CD1c-positive myeloid dendritic cell (primary cell): ENCODE data around the gene TMEM233.

ENCODE experiments used
- DNase-seq: peaks from one replicate; pipeline ENCODE4 v3.0.0-alpha.2; 2016; ENCODE audit errors: extremely low spot score

Gene TMEM233

GRCh38 chr12:119593578-119594398 lies at the start of gene TMEM233:
Gene TMEM233, plus strand, starts transcription at chr12:119593774. Its CDS starts 75 bp downstream, at chr12:119593849.
- no peak for DNase-seq

- peak; percentile 56 for DNase-seq
Measured at GRCh38 chr12:119544765-119545625, 48.6 kb upstream of the TMEM233 start.

GRCh38 chr12:119546340-119546739 lies 47.2 kb upstream of the TMEM233 start:
- no peak for DNase-seq

DNA sequence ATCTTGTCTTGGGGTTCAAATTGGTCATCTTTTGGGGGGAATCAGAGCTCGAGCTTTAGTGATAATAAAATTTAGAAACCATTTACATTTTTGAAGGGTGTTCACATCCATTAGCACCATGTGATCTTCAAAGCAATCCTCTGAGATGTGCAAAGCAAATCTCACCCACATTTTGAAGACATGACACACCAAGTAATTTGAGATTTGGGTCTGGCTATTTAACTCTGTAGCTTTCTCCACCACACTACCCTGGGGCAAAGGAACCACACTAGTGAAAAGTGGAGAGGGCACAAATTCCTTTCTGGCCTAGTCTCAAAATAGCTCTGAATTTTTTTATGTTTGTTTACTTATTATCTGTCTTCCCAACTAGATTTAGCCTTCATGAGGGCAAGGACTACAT lies 46.6 kb upstream of the TMEM233 start:
- no peak for DNase-seq

DNA sequence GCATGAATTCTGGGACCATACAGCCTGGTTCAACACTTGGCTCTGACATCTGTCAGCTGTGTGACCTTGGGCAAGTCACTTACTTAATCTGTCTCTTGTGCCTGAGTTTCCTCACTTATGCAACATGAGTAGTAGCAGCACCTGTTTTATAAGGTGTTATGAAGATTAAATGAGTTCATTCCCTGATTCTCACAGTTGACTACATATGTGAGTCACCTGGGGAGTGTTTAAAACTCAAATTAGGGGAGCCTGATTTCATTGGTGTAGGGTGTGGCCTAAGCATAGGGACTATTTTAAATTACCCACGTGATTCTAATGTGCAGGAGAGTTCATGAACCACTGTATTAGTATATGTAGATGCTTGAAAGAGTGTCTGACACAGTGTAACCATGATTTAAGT lies 36.7 kb upstream of the TMEM233 start:
- no peak for DNase-seq

DNA sequence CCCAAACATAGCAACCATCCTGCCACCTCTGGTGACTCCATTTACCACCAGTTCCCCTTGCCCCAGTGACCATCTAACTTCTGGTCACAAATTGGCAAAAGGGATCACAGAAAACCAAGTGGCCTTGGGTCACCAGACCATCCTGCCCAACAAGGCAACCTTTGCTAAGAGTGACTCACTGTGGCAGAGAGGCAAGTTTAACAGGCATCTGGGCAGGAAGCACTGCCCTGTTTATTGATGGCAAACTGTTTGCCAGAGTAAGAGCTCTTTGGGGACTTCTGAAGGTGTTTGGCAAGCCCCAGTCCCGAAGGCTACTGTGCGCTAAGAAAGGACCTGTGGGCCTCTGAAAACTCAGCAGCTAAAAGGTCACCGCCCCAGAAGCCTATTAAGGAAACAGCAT lies 28.2 kb upstream of the TMEM233 start:
- no peak for DNase-seq

GRCh38 chr12:119570771-119571170 lies 22.8 kb upstream of the TMEM233 start:
- DNase-seq = no peak

DNA sequence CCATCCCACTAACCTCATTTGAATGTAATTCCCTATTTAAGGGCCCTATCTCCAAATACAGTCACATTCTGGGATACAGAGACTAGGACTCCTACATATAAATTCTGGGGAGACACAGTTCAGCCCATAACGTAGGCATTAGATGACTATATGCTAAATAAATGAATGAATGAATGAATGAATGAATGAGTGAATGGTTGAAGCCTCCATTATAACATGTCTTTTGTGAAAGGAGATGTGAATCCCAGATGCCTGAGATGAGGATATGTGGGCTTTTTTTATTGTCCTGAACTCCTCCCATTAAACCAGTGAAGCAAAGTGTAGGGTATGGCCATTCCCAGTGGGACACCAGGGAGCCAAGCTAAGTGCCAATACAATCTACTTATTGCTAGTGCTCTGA lies 20.5 kb upstream of the TMEM233 start:
- no peak for DNase-seq

GRCh38 chr12:119574255-119574654 lies 19.3 kb upstream of the TMEM233 start:
- no peak for DNase-seq

- no peak for DNase-seq
Measured at GRCh38 chr12:119576118-119576810, 17.3 kb upstream of the TMEM233 start.

- DNase-seq = no peak
Measured at GRCh38 chr12:119576915-119577314, 16.7 kb upstream of the TMEM233 start.

DNA sequence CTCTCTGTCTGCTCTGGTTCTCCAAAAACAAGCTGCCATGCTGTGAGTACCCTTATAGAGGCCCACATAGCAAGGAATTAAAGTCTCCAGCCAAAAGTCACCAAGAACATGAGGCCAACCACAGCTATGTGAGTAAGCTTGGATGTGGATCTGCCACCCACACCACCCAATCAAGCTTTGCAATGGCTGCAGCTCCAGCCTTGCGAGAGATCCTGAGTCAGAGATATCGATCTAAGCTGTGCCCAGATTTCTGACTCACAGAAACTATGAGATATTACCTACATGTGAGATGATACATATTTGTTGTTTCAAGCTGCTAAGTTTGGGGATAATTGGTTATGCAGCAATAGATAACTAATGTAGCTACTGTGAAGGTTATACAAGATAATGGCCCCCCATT lies 15.5 kb upstream of the TMEM233 start:
- DNase-seq = no peak

DNA sequence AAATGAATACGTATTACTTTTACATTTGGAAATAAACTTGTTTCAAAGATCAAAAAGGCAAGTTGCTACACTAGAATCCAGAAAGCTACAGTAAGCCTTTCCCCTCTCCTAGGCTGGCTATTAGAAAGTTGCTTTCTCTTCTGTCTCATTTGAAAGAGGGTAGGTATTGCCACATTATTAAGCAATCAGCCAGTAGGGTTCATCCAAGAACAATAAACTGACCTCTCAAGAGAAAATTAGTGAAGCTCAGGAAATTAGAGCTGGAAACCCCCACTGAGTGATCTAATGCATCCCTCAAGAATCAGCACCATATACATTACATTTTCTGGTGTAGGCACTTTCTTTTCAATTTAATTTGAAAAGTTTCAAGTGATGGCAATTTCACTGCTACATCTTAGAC lies 4.5 kb upstream of the TMEM233 start:
- no peak for DNase-seq

DNA sequence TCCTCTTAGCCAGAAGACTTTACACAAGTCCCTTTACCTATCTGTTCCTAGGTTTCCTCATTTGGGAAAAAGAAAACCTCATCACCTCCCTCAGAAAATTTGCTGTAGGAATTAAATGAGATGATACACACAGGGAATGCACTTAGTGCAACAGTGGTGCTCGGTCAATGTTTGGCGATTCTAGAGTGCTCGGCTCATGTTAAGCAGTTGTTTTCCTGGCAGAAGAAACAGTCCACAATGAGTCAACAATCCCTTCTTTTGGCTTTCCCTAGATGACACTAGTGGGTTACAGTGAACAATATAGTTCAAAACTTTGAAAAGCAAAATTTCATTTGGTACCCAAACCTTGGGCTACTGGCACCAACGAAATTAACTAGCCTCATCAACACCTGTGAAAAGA lies 3.9 kb upstream of the TMEM233 start:
- DNase-seq = no peak

DNA sequence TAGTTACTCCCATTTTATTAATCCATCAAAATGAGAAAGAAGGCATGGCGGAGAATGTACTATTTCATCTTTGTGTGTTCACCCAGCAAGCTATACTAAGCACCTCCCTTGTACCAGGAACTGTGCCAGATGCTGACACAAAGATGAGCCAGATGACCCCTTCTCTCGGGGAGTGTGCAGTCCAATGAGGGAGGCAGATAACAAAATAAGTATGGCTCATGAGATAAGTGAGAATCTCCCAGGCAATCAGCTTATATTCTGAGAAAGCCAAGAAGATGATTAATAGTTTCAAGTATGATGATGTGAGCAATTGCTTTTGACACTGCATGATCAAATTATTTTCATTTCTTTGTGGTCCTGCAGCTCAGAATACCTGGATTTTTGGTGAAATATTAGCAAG lies 1.3 kb upstream of the TMEM233 start:
- DNase-seq = no peak

- no peak for DNase-seq
Measured at GRCh38 chr12:119594399-119594730, 791 bp downstream of the TMEM233 start.

GRCh38 chr12:119594772-119595445 lies 1.3 kb downstream of the TMEM233 start:
- DNase-seq = no peak

DNA sequence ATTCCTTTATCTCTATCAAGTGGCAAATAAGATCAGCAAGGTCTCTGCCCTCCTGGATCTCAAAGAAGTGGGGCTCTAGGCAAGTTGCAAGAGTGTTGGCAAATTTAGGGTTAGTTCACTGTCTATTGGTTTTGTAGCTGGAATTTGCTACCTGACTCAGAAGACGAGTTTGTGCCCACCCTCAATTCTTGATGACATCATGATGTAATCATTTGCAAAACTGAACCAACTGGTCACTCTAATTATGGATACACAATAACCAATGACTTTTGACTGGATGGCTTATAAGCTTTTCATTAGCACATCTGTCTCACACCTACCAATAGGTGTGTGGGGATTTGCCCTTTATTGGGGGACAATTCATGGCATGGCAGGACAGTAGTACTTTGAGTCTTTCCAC lies 4.6 kb downstream of the TMEM233 start:
- DNase-seq = no peak

- DNase-seq = no peak
Measured at GRCh38 chr12:119601877-119602733, 8.5 kb downstream of the TMEM233 start.

DNA sequence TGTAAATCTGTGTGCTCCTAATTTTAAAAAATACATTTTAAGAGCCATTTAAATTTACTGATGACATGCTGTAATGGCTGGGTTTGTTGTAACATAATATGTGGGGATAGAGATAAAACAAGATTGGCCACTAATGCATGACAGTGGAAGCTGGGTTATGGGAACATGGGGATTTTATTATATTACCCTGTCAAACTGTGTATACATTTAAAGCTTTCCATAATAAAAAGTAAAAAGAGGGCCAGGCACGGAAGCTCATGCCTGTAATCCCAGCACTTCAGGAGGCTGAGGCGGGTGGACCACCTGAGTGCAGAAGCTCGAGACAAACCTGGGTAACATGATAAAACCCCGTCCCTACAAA lies 9.1 kb downstream of the TMEM233 start:
- no peak for DNase-seq

- no peak for DNase-seq
Measured at GRCh38 chr12:119603767-119604166, 10.2 kb downstream of the TMEM233 start.
